Measurements from ENCODE around the gene MTG1. TPM values are rescaled to one million over a fixed set of nuclear protein-coding genes. Genes with fewer than 3 reads are reported as not detected.

MTG1 gene
- total and polyA plus RNA-seq, 2 experiments from 2014 or later: 45.7 to 68.6 TPM

GRCh38 chr10:133366130-133366478 is 27.9 kb upstream of the MTG1 start (continued):
- TF ChIP-seq ETS1 (IDR thresholded peaks at IDR 0.05) (no peak), POLR2AphosphoS5 (IDR thresholded peaks at IDR 0.05; ENCODE audit: low read depth) (no peak), ZNF331 (CRISPR knock-in tag; IDR thresholded peaks at IDR 0.05; ENCODE audit: low read depth) (no peak), EZH2 (IDR thresholded peaks at IDR 0.05; ENCODE audit: low read depth, unreplicated experiment) (no peak), REST (IDR thresholded peaks at IDR 0.05; ENCODE audit: unreplicated experiment) (no peak), NANOG (IDR thresholded peaks at IDR 0.05; ENCODE audit: borderline replicate concordance) (no peak), JUNB (IDR thresholded peaks at IDR 0.05; ENCODE audit: unreplicated experiment) (no peak), STAT1 (IDR thresholded peaks at IDR 0.05; ENCODE audit: unreplicated experiment) (no peak), CREB1 (CRISPR knock-in tag; IDR thresholded peaks at IDR 0.05; ENCODE audit: low read depth) (no peak)

GRCh38 chr10:133366751-133367150 is 27.2 kb upstream of the MTG1 start:
- Histone ChIP-seq H2AFZ (no peak overlapping the region), H3F3A (replicated peaks; ENCODE audit: low read depth) (no peaks in the 10 kb centered on the region; the same call in 1 of the 2 replicates), H4K20me1 (replicated peaks; ENCODE audit: insufficient read depth) (peaks cover 4% of the 10 kb centered on the region; the same call in 1 of the 2 replicates), H3K4me2 (no peak overlapping the region), H3K4me1 (ENCODE audit: insufficient read depth) (no peaks in the 10 kb centered on the region), H3K79me2 (replicated peaks; ENCODE audit: insufficient read depth) (no peaks in the 10 kb centered on the region), H3K27ac (ENCODE audit: low read depth) (no peak overlapping the region), H3K36me3 (ENCODE audit: insufficient read depth) (no peaks in the 10 kb centered on the region), H3K27me3 (ENCODE audit: insufficient read depth) (no peaks in the 10 kb centered on the region), H3K4me3 (no peak overlapping the region), H3K9me2 (ENCODE audit: insufficient read depth) (no peaks in the 10 kb centered on the region)
- H3K27ac Mint-ChIP-seq: no peak overlapping the region
- DNase-seq (ENCODE audit: low spot score) (no peak), ATAC-seq (no peak)
- H3K9me3 Mint-ChIP-seq: no peaks in the 10 kb centered on the region
- peaks cover 69% of the 10 kb centered on the region for H3K36me3 Mint-ChIP-seq (ENCODE audit: low read depth)
- peaks cover 2% of the 10 kb centered on the region for H3K27me3 Mint-ChIP-seq (ENCODE audit: insufficient read depth, low read depth, poor library complexity)
- no peaks in the 10 kb centered on the region for H3K4me1 Mint-ChIP-seq
- no peak overlapping the region for H3K4me3 Mint-ChIP-seq
- TF ChIP-seq CTCF (conservative IDR thresholded peaks at IDR 0.05; ENCODE audit: low read depth in 2 of 2): no peak
- TF ChIP-seq ZNF462 (CRISPR knock-in tag; IDR thresholded peaks at IDR 0.05): no peak
- no peak for TF ChIP-seq POLR2AphosphoS5 (IDR thresholded peaks at IDR 0.05; ENCODE audit: low read depth)
- no peak for TF ChIP-seq ZNF114 (CRISPR knock-in tag; IDR thresholded peaks at IDR 0.05)
- TF ChIP-seq STAT1 (IDR thresholded peaks at IDR 0.05; ENCODE audit: unreplicated experiment): no peak
